Kidney epithelial cell (primary cell): Measurements from ENCODE around the gene CHRNA4. TPM values are rescaled to one million over a fixed set of nuclear protein-coding genes. Genes with fewer than 3 reads are reported as not detected.

Experiments used
- DNase-seq: peaks from one replicate; pipeline ENCODE4 v3.0.0-alpha.2; 2010; ENCODE audit warnings: low read depth
- H3K27me3 ChIP-seq: 2 replicates; pipeline ENCODE4 v1.6.0; 2011; ENCODE audit warnings: low read length; ENCODE audit not compliant: control insufficient read depth, insufficient read depth
- H3K36me3 ChIP-seq: 2 replicates; pipeline ENCODE4 v1.5.1; 2011; ENCODE audit warnings: low read length; ENCODE audit not compliant: control insufficient read depth, insufficient read depth
- H3K4me3 ChIP-seq: 2 replicates; pipeline ENCODE4 v1.5.1; 2011; ENCODE audit warnings: low read depth, mild to moderate bottlenecking, control low read depth, low read length
- CTCF ChIP-seq: IDR thresholded peaks from 2 replicates; pipeline ENCODE4 v1.5.1; 2011; ENCODE audit warnings: mild to moderate bottlenecking, moderate library complexity, low read length, control low read depth, inconsistent platforms; ENCODE audit not compliant: insufficient read depth, poor library complexity, severe bottlenecking
- total RNA-seq: library from RNA; depleted of rRNA; stranded (reverse); fragments of >200 nt; gene quantifications from 2 replicates; pipeline ENCODE4 v1.2.3, GENCODE V29; 2015

The CHRNA4 gene
- total RNA-seq, 1 donor from 2014 or later: not detected

GRCh38 chr20:63326314-63327230, 34.6 kb downstream of the CHRNA4 start:
- H3K4me3 ChIP-seq: no peak overlapping the region
- no peak for DNase-seq
- no peak for TF ChIP-seq CTCF
- H3K36me3 ChIP-seq: no peaks in the 10 kb centered on the region
- H3K27me3 ChIP-seq: peaks cover 14% of the 10 kb centered on the region

- TF ChIP-seq CTCF: no peak
- Histone ChIP-seq H3K27me3 (peaks cover 18% of the 10 kb centered on the region), H3K4me3 (no peak overlapping the region), H3K36me3 (no peaks in the 10 kb centered on the region)
- no peak for DNase-seq
These were observed 35.4 kb downstream of the CHRNA4 start for GRCh38 chr20:63325554-63326313.

- TF ChIP-seq CTCF: no peak
- Histone ChIP-seq H3K36me3 (no peaks in the 10 kb centered on the region), H3K4me3 (no peak overlapping the region), H3K27me3 (peaks cover 18% of the 10 kb centered on the region)
- no peak for DNase-seq
These were observed 36.1 kb downstream of the CHRNA4 start for GRCh38 chr20:63325021-63325471.

- H3K36me3 ChIP-seq: no peaks in the 10 kb centered on the region
- TF ChIP-seq CTCF: no peak
- H3K27me3 ChIP-seq: peaks cover 18% of the 10 kb centered on the region
- no peak for DNase-seq
- H3K4me3 ChIP-seq: no peak overlapping the region
These were observed 37.7 kb downstream of the CHRNA4 start for GRCh38 chr20:63323357-63323981.

GRCh38 chr20:63322933-63323273, 38.2 kb downstream of the CHRNA4 start:
- DNase-seq: no peak
- peaks cover 16% of the 10 kb centered on the region for H3K27me3 ChIP-seq
- no peak for TF ChIP-seq CTCF
- H3K36me3 ChIP-seq: no peaks in the 10 kb centered on the region
- no peak overlapping the region for H3K4me3 ChIP-seq
